GM19452 (cell line): ENCODE data around the gene GLDC.
A peak's percentile ranks its signal among the peaks of the same experiment; 100 is the strongest.

ENCODE experiments used
- ATAC-seq: cut with Tn5 transposase; IDR thresholded peaks from one replicate; pipeline ENCODE4 v1.9.1; 2021; ENCODE audit not compliant: unreplicated experiment

GLDC gene

DNA sequence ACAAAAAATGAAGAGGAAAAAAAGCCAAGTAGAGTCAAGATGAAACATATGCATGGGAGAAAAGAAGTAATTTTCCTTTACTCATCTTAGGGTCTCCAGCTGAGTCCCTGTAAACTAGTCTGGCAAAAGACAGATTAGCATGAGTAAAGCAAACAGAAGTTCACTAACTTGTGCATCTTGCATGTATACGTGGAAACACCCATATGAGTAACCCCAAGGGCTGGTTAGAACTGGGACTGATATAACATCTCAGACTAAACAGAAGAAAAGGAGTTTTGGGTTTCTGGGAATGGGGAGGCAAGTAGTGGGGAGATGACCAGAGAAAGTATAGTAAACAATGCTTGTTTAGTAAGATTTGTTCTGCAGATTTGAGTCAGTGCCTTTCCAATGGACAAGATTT lies 20.1 kb upstream of the GLDC start:
- no peak for ATAC-seq

DNA sequence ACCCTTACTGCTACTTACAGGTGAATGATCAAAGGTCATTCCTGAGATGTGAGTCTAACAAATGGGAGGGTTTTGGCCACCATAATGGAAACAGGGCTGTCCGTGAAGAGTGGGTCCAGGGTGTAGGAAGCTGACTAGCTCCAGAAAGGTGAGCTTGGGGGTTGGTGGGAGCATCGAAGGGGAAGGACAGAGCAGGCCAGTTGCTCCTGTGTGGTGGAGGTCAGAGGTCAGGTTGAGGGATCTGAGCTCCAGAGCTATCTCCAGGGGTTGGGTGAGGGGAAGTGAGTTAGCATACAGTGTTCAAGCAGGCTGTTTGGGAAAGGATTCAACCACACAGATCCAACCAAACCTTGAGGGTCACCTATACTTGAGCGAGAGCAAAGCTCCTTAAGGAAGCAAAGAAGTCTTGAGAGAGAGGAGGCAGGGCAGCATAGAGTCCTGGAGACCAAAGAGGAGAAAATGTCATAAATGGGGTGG lies 18.7 kb upstream of the GLDC start:
- ATAC-seq: no peak

GRCh38 chr9:6660512-6660911 lies 15.0 kb upstream of the GLDC start:
- ATAC-seq: no peak

DNA sequence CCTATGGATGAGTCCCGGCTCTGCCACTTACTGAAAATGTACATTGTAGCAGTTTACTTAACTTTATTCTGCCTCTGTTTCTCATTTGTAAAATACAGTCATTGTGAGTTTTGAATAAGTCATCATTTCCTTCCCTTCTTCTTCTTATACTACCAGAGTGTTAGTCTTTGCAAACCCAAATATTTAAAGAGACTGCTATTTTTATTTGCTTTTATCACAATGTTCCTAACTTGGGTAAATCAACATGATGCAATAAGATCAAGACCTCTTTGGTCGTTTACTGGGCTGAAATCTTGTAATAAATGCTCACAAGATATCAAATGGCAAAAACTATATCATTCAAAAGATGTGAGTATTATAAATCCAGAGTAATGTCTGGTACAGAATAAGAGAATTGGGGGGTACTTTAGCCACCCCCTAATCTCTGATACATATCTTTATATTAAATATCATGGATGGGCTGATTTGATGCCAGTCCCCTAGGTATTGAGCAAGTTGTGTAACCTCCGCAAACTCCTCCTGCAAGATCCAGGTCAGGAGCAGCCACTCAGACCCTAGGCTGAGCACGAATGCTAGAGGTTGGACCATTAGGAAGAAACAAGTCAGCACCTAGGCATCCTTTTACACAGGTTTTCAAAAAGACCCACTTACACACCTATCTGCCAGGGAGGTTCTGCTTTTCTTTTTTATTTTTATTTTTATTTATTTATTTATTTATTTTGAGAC lies 13.3 kb upstream of the GLDC start:
- ATAC-seq: no peak

DNA sequence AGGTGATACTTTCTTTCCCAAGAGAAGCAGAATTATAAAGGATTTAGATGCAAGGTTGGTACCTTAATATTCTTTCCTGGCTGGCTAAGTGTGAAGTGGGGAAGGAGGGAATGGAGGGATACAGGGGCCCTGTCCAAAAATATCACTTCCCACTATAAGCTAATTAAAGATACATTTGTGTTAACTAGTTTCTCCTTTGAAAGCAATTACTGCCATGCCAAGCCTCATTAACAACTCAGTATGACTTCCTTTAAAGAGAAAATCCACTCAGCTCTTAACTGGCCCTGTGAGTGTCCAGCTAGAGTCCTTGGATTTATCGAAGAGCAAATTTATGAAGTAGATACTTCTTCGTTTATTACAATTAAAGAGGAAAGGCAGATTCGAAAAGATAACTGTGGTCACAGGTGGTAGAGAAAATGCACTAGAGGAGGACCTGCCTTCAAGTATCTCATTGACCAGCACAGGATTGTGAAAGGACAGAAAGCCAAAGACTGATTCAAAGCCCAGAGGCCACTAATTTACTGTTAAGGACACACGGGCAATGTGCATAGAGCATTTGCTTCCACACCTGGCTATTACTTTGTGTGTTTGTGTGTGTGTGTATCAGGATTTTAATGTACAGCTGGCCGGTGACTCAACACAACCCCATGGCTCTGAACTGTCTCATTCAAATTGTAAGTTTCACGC lies 11.2 kb upstream of the GLDC start:
- ATAC-seq: no peak

GRCh38 chr9:6655036-6655435 lies 9.5 kb upstream of the GLDC start:
- peak; percentile 88 for ATAC-seq

- peak; percentile 11 for ATAC-seq
Measured at GRCh38 chr9:6646293-6646636, 736 bp upstream of the GLDC start.

GRCh38 chr9:6645105-6645354 lies 499 bp downstream of the GLDC start:
- ATAC-seq: peak; percentile 31

GRCh38 chr9:6644346-6645104 lies 1.0 kb downstream of the GLDC start:
- ATAC-seq: no peak

GRCh38 chr9:6641961-6642360 lies 3.6 kb downstream of the GLDC start:
- no peak for ATAC-seq

- no peak for ATAC-seq
Measured at GRCh38 chr9:6641561-6641960, 4.0 kb downstream of the GLDC start.

DNA sequence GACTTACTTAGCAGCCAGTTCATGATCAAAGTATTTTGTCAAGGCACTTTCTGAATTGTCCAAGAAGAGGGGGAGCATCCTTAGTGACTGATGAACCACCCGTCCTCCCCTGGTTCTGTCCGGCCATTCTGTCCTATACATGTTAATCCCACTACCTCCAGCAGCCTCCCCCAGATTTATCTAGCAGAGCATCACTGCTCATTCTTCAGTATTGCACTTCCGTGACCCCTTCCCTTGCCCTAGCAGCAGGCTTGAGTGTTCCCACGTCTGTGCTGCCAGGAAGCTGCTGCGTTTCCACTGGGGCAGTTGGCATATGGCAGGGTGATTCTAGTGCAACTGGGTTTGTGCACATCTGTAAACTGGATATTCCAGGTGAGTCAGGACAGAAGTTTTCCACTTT lies 4.5 kb downstream of the GLDC start:
- ATAC-seq: no peak

DNA sequence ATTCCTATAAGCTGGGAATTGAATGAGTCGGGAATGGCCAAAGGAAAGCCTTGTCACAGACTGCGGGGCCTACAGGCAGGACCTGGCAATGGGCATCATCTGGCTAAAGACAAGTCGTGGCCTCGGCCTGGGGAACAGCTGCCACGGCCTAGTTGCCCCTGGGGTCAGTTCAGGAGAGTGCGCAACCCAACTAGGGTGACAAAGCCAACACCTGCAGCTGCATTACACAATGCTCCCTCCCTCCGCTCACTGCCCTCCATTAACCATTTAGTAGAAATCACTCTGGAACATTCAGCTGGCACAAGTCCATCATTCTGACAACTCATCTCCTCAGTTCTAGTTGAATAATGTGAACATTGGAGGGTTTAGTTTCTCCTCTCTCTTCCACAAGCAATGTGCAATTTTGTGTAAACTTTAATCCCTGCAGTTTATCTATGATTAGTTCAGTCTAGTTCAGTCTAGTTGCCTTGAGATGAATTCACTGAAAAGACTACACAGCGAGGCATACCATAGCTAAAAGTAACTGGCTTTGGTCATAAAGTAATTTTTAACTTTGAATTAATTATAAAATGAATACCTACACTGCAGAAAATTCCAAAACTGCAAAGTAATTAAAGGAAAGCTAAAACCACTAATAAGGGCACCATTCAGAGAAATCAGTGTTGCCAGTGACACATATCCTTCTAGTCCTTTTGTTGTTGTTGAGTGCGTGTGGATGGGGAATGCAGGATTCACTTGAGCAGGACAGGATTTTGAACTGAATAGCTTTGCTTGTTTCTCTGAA lies 5.1 kb downstream of the GLDC start:
- ATAC-seq: no peak

- ATAC-seq: no peak
Measured at GRCh38 chr9:6639622-6640021, 5.9 kb downstream of the GLDC start.

GRCh38 chr9:6634444-6634843 lies 11.1 kb downstream of the GLDC start:
- ATAC-seq: no peak

DNA sequence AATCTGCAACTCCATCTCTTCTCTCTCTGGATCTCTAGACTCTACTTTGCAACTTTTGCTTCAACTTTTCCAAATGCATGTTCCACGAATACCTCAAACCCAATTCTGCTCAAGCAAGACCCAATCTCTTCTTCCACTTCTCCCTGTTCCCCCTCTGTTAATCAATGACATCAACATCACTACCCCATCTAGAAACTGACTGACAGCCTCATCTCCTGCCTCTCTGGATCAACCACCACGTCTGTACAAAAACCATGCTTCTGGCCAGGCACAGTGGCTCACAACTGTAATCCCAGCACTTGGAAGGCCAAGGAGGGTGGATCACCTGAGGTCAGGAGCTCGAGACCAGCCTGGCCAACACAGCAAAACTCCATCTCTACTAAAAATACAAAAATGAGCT lies 12.2 kb downstream of the GLDC start:
- ATAC-seq: no peak

GRCh38 chr9:6632516-6633183 lies 12.9 kb downstream of the GLDC start:
- peak; percentile 93 for ATAC-seq

- ATAC-seq: peak; percentile 18
Measured at GRCh38 chr9:6631207-6631512, 14.4 kb downstream of the GLDC start.

DNA sequence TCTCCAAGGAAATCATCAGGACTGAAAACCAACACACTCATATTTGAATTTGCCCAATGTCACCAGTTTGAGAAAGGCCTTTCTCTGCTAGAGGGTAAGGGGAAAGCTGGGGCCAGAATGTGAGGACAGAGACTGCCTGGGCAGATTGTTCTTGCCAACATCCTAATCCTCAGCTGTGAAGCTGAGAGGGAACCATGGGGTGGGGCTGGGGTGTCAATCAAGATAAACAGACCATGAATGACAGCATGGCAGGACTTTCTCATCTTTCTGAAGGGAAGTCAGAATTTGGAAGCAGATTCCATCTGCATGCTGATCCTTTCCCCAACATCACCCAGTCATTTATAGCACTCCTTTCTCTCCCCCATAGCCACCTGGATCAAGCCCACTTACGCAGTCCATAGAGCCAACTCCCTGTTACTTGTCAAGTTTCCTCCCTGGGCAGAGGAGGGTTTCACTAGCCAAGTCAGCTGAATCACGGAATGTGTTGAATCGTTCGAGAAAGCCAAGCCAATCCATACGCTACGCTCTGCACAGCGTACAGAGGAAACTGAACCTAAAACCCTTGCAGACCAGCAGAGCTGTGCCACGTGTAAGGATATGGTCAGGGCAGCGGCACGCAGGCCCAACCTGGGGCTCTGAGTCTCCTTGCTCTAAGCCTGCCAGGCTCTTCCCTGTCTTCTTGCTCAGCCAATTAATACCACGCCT lies 14.9 kb downstream of the GLDC start:
- ATAC-seq: peak; percentile 49

GRCh38 chr9:6628704-6629103 lies 16.8 kb downstream of the GLDC start:
- ATAC-seq: no peak

DNA sequence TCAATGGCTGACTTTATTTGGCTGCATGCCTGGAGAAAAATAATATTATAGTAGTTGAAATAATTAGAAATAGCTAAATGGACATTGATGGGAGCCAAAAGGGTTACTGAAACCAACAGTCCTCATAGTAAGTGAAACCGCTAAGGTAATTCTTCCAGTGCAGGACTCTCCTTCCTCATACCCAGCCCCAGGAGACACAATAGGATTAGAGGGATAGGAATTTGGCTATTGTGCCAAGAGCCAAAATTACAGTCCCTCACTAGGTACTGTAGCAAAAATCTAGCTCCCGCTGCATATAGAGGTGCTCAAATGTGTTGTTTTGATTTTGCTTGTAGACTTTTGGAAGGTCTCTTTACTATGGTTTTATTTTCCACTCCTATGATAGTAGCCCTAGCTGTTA lies 20.2 kb downstream of the GLDC start:
- no peak for ATAC-seq
